Dendritic cell treated with granulocyte-macrophage colony-stimulating factor and Interleukin-4, amounts not matched to agents 40 ng/mL and 50 ng/mL, for 4 days (primary cell): ENCODE results near the gene MYL5.
A peak's percentile ranks its signal among the peaks of the same experiment; 100 is the strongest.

Experiments
- H3K27ac Mint-ChIP-seq: one replicate; pipeline ENCODE4 v1.8.0; 2022; ENCODE audit warnings: mild to moderate bottlenecking, mixed read lengths
- H3K27me3 Mint-ChIP-seq: one replicate; pipeline ENCODE4 v1.8.0; 2022; ENCODE audit warnings: mild to moderate bottlenecking, mixed read lengths
- H3K36me3 Mint-ChIP-seq: one replicate; pipeline ENCODE4 v1.8.0; 2022; ENCODE audit warnings: low read depth, mixed read lengths
- H3K4me1 Mint-ChIP-seq: one replicate; pipeline ENCODE4 v1.8.0; 2022; ENCODE audit warnings: low read depth, mixed read lengths
- H3K4me3 Mint-ChIP-seq: one replicate; pipeline ENCODE4 v1.8.0; 2022; ENCODE audit warnings: mild to moderate bottlenecking, moderate library complexity, mixed read lengths
- H3K9me3 Mint-ChIP-seq: one replicate; pipeline ENCODE4 v1.8.0; 2022; ENCODE audit warnings: mixed read lengths
- intact Hi-C: fragments of 100-400 bp; cut with micrococcal nuclease; formaldehyde crosslinking; loops from one replicate; pipeline ENCODE4 v1.15.0; 2022

Gene MYL5

GRCh38 chr4:679104-679481 lies 4.8 kb downstream of the MYL5 start:
- intact Hi-C loops = no loop called here
- Mint-ChIP-seq H3K4me1 (peaks cover 66% of the 10 kb centered on the region), H3K4me3 (no peak overlapping the region), H3K27me3 (peaks cover 7% of the 10 kb centered on the region), H3K9me3 (no peaks in the 10 kb centered on the region), H3K36me3 (peaks cover 44% of the 10 kb centered on the region), H3K27ac (no peak overlapping the region)

GRCh38 chr4:679629-680028 lies 5.3 kb downstream of the MYL5 start:
- no peak overlapping the region for H3K4me3 Mint-ChIP-seq
- H3K36me3 Mint-ChIP-seq = peaks cover 44% of the 10 kb centered on the region
- H3K9me3 Mint-ChIP-seq = no peaks in the 10 kb centered on the region
- intact Hi-C loops = no loop called here
- H3K4me1 Mint-ChIP-seq = peaks cover 70% of the 10 kb centered on the region
- peaks cover 7% of the 10 kb centered on the region for H3K27me3 Mint-ChIP-seq
- H3K27ac Mint-ChIP-seq = peak overlapping the region; percentile 81

- Mint-ChIP-seq H3K4me3 (no peak overlapping the region), H3K4me1 (peaks cover 71% of the 10 kb centered on the region), H3K27me3 (peaks cover 7% of the 10 kb centered on the region), H3K36me3 (peaks cover 44% of the 10 kb centered on the region), H3K27ac (peak overlapping the region; percentile 81), H3K9me3 (no peaks in the 10 kb centered on the region)
- intact Hi-C loops = no loop called here
These were observed 5.7 kb downstream of the MYL5 start for GRCh38 chr4:680091-680490.

- H3K9me3 Mint-ChIP-seq = no peaks in the 10 kb centered on the region
- peak overlapping the region; percentile 51 for H3K4me3 Mint-ChIP-seq
- peak overlapping the region; percentile 81 for H3K27ac Mint-ChIP-seq
- H3K27me3 Mint-ChIP-seq = peaks cover 7% of the 10 kb centered on the region
- intact Hi-C loops = no loop called here
- peaks cover 71% of the 10 kb centered on the region for H3K4me1 Mint-ChIP-seq
- H3K36me3 Mint-ChIP-seq = peaks cover 47% of the 10 kb centered on the region
These were observed 6.2 kb downstream of the MYL5 start for GRCh38 chr4:680551-680927.

- Mint-ChIP-seq H3K4me3 (peak overlapping the region; percentile 51), H3K27ac (peak overlapping the region; percentile 81), H3K9me3 (no peaks in the 10 kb centered on the region), H3K27me3 (peaks cover 7% of the 10 kb centered on the region), H3K36me3 (peaks cover 52% of the 10 kb centered on the region), H3K4me1 (peaks cover 76% of the 10 kb centered on the region)
- intact Hi-C loops = no loop called here
These were observed 6.7 kb downstream of the MYL5 start for GRCh38 chr4:680928-681645.

- Mint-ChIP-seq H3K9me3 (no peaks in the 10 kb centered on the region), H3K36me3 (peaks cover 54% of the 10 kb centered on the region), H3K4me3 (no peak overlapping the region), H3K4me1 (peaks cover 79% of the 10 kb centered on the region), H3K27me3 (peaks cover 7% of the 10 kb centered on the region), H3K27ac (no peak overlapping the region)
- intact Hi-C loops = no loop called here
These were observed 7.6 kb downstream of the MYL5 start for GRCh38 chr4:681736-682451.

GRCh38 chr4:682490-683172 lies 8.3 kb downstream of the MYL5 start:
- Mint-ChIP-seq H3K4me1 (peaks cover 80% of the 10 kb centered on the region), H3K9me3 (no peaks in the 10 kb centered on the region), H3K36me3 (peaks cover 54% of the 10 kb centered on the region), H3K27ac (no peak overlapping the region), H3K27me3 (peaks cover 7% of the 10 kb centered on the region), H3K4me3 (no peak overlapping the region)
- intact Hi-C loops = no loop called here

- H3K4me1 Mint-ChIP-seq = peaks cover 80% of the 10 kb centered on the region
- peaks cover 7% of the 10 kb centered on the region for H3K27me3 Mint-ChIP-seq
- peak overlapping the region; percentile 57 for H3K27ac Mint-ChIP-seq
- no peaks in the 10 kb centered on the region for H3K9me3 Mint-ChIP-seq
- no peak overlapping the region for H3K4me3 Mint-ChIP-seq
- H3K36me3 Mint-ChIP-seq = peaks cover 54% of the 10 kb centered on the region
- intact Hi-C loops = no loop called here
These were observed 9.0 kb downstream of the MYL5 start for GRCh38 chr4:683247-683897.

- H3K4me3 Mint-ChIP-seq = no peak overlapping the region
- H3K4me1 Mint-ChIP-seq = peaks cover 75% of the 10 kb centered on the region
- peak overlapping the region; percentile 57 for H3K27ac Mint-ChIP-seq
- no peaks in the 10 kb centered on the region for H3K9me3 Mint-ChIP-seq
- H3K27me3 Mint-ChIP-seq = peaks cover 7% of the 10 kb centered on the region
- H3K36me3 Mint-ChIP-seq = peaks cover 54% of the 10 kb centered on the region
- intact Hi-C loops = no loop called here
These were observed 9.8 kb downstream of the MYL5 start for GRCh38 chr4:683982-684622.

- intact Hi-C loops = no loop called here
- H3K4me1 Mint-ChIP-seq = peaks cover 78% of the 10 kb centered on the region
- H3K27me3 Mint-ChIP-seq = peaks cover 7% of the 10 kb centered on the region
- peaks cover 53% of the 10 kb centered on the region for H3K36me3 Mint-ChIP-seq
- no peaks in the 10 kb centered on the region for H3K9me3 Mint-ChIP-seq
- H3K4me3 Mint-ChIP-seq = no peak overlapping the region
- H3K27ac Mint-ChIP-seq = peak overlapping the region; percentile 57
These were observed 10.4 kb downstream of the MYL5 start for GRCh38 chr4:684623-685327.

- Mint-ChIP-seq H3K36me3 (peaks cover 47% of the 10 kb centered on the region), H3K27ac (peak overlapping the region; percentile 92), H3K9me3 (no peaks in the 10 kb centered on the region), H3K4me1 (peaks cover 77% of the 10 kb centered on the region), H3K27me3 (peaks cover under 1% of the 10 kb centered on the region), H3K4me3 (no peak overlapping the region)
- intact Hi-C loops = no loop called here
These were observed 11.5 kb downstream of the MYL5 start for GRCh38 chr4:685679-686412.

GRCh38 chr4:686413-687040 lies 12.2 kb downstream of the MYL5 start:
- no peaks in the 10 kb centered on the region for H3K9me3 Mint-ChIP-seq
- peaks cover 47% of the 10 kb centered on the region for H3K36me3 Mint-ChIP-seq
- intact Hi-C loops = no loop called here
- H3K4me3 Mint-ChIP-seq = peak overlapping the region; percentile 77
- no peaks in the 10 kb centered on the region for H3K27me3 Mint-ChIP-seq
- H3K27ac Mint-ChIP-seq = peak overlapping the region; percentile 92
- peaks cover 75% of the 10 kb centered on the region for H3K4me1 Mint-ChIP-seq
